ENCODE data around the gene FGF1. TPM values are rescaled to one million over a fixed set of nuclear protein-coding genes. Genes with fewer than 3 reads are reported as not detected.

The FGF1 gene
- total RNA-seq, 1 experiment from 2014 or later: 3.2 TPM

- H3K36me3 Mint-ChIP-seq (ENCODE audit: insufficient read depth in 1 of 3, low read depth in 3 of 3): 0 out of 7 replicates have a peak, but pooled peaks cover 0 to 2% (median 0%) of the 10 kb centered on the region in 3 experiments
These were observed 58.3 kb downstream of the FGF1 start for GRCh38 chr5:142627383-142628217.

More at GRCh38 chr5:142627383-142628217, 58.3 kb downstream of the FGF1 start:
- H3K4me3 Mint-ChIP-seq: no peak overlapping the region
- TF ChIP-seq CTCF (conservative IDR thresholded peaks at IDR 0.05): no peak
- H3K4me1 ChIP-seq (ENCODE audit: insufficient read depth, low read length): peaks cover 2% of the 10 kb centered on the region; the same call in 1 of the 2 replicates
- DNase-seq: no peak
- H3K4me1 Mint-ChIP-seq: peaks cover 14 to 20% of the 10 kb centered on the region in 2 experiments
- no peaks in the 10 kb centered on the region for H3K27me3 ChIP-seq (ENCODE audit: insufficient read depth, low read length)
- H3K9ac ChIP-seq (ENCODE audit: extremely low read depth, insufficient read length, low read length): no peak overlapping the region
- no peak overlapping the region for H3K4me2 ChIP-seq (ENCODE audit: insufficient read depth, insufficient read length, low read length)
- no peaks in the 10 kb centered on the region for H3K9me3 Mint-ChIP-seq
- H3K56ac ChIP-seq (ENCODE audit: insufficient read length, low read depth, low read length): no peak overlapping the region
- no CpG with 5 or more reads among the region's 5 CpGs for WGBS (ENCODE audit: extremely low coverage, insufficient read length, low lambda C conversion rate)
- H3K9me3 ChIP-seq (ENCODE audit: control insufficient read depth, low read depth, low read length): no peaks in the 10 kb centered on the region
- no peak overlapping the region for H2BK120ac ChIP-seq (ENCODE audit: low read depth, low read length, poor library complexity, severe bottlenecking)
- no peak overlapping the region for H4K5ac ChIP-seq (ENCODE audit: insufficient read length, low read depth, low read length)
- H2BK12ac ChIP-seq (ENCODE audit: insufficient read length, low read depth, low read length): no peak overlapping the region
- no peak overlapping the region for H2AK5ac ChIP-seq (ENCODE audit: insufficient read length, low read length)
- no peak overlapping the region for H3K14ac ChIP-seq (ENCODE audit: insufficient read depth, low read length)
- H3K27ac ChIP-seq (ENCODE audit: insufficient read length, low read depth, low read length): no peak overlapping the region
- no peak overlapping the region for H3K18ac ChIP-seq (ENCODE audit: insufficient read length, low read depth, low read length)
- no peaks in the 10 kb centered on the region for H4K20me1 ChIP-seq (ENCODE audit: control insufficient read depth, insufficient read depth, insufficient read length)
- no peak overlapping the region for H2AFZ ChIP-seq (ENCODE audit: low read length)
- H3K79me1 ChIP-seq (ENCODE audit: insufficient read depth, low read depth, low read length, poor library complexity, severe bottlenecking): no peaks in the 10 kb centered on the region
- no peaks in the 10 kb centered on the region for H3K23me2 ChIP-seq (ENCODE audit: insufficient read length, low read depth, low read length, poor library complexity, severe bottlenecking)
- no peak overlapping the region for H2BK5ac ChIP-seq (ENCODE audit: insufficient read length, low read length)
- no peak overlapping the region for H2BK15ac ChIP-seq (ENCODE audit: low read depth, low read length)
- H3K23ac ChIP-seq (ENCODE audit: insufficient read length, low read depth, low read length): no peak overlapping the region
- no peak overlapping the region for H3K4ac ChIP-seq (ENCODE audit: low read depth, low read length)
- no peak overlapping the region; a peak in 1 of 7 replicates for H3K27ac Mint-ChIP-seq
- no peak overlapping the region for H4K91ac ChIP-seq (ENCODE audit: insufficient read length, low read depth, low read length)
- H3K27me3 Mint-ChIP-seq (ENCODE audit: low read depth): no peaks in the 10 kb centered on the region
- H3K79me2 ChIP-seq (ENCODE audit: insufficient read depth, low read length): no peaks in the 10 kb centered on the region
- H3T11ph ChIP-seq (ENCODE audit: low read length): no peak overlapping the region
- H2BK20ac ChIP-seq (ENCODE audit: low read depth, low read length, poor library complexity, severe bottlenecking): no peak overlapping the region
- H4K8ac ChIP-seq (replicated peaks; ENCODE audit: insufficient read length, low read depth, low read length): no peak overlapping the region
